Adipocyte (in vitro differentiated cells): Measurements from ENCODE around the gene GMDS.
A peak's percentile ranks its signal among the peaks of the same experiment; 100 is the strongest.

Experiments used
- DNase-seq: peaks from one replicate; pipeline ENCODE4 v3.0.0-alpha.2; 2015; ENCODE audit warnings: low read depth
- H3K27me3 ChIP-seq: replicated peaks from 2 replicates; pipeline ENCODE4 v1.7.0; 2013; ENCODE audit warnings: mild to moderate bottlenecking, low read length, moderate library complexity; ENCODE audit not compliant: control insufficient read depth, insufficient read depth
- H3K36me3 ChIP-seq: 2 replicates; pipeline ENCODE4 v1.7.0; 2013; ENCODE audit warnings: low read length, mild to moderate bottlenecking, moderate library complexity; ENCODE audit not compliant: control insufficient read depth, insufficient read depth, severe bottlenecking
- H3K4me1 ChIP-seq: 2 replicates; pipeline ENCODE4 v1.7.0; 2013; ENCODE audit warnings: mild to moderate bottlenecking, low read length, moderate library complexity; ENCODE audit not compliant: control insufficient read depth, insufficient read depth
- H3K4me3 ChIP-seq: 2 replicates; pipeline ENCODE4 v1.7.0; 2013; ENCODE audit warnings: mild to moderate bottlenecking, low read length, moderate library complexity
- H3K9ac ChIP-seq: 2 replicates; pipeline ENCODE4 v1.7.0; 2013; ENCODE audit warnings: mild to moderate bottlenecking, low read length, moderate library complexity
- H3K9me3 ChIP-seq: 2 replicates; pipeline ENCODE4 v1.7.0; 2013; ENCODE audit warnings: mild to moderate bottlenecking, low read length, moderate library complexity; ENCODE audit not compliant: control insufficient read depth

The GMDS gene

GRCh38 chr6:1630212-1630770, 615.1 kb downstream of the GMDS start:
- Histone ChIP-seq H3K27me3 (peaks cover 37% of the 10 kb centered on the region), H3K4me1 (no peaks in the 10 kb centered on the region), H3K4me3 (no peak overlapping the region), H3K9ac (no peak overlapping the region), H3K9me3 (no peaks in the 10 kb centered on the region), H3K36me3 (no peaks in the 10 kb centered on the region)
- no peak for DNase-seq

GRCh38 chr6:1629316-1629715, 616.1 kb downstream of the GMDS start:
- no peaks in the 10 kb centered on the region for H3K9me3 ChIP-seq
- no peak overlapping the region for H3K4me3 ChIP-seq
- peaks cover 37% of the 10 kb centered on the region for H3K27me3 ChIP-seq
- H3K36me3 ChIP-seq = no peaks in the 10 kb centered on the region
- no peak overlapping the region for H3K9ac ChIP-seq
- no peak for DNase-seq
- H3K4me1 ChIP-seq = no peaks in the 10 kb centered on the region

- H3K36me3 ChIP-seq = no peaks in the 10 kb centered on the region
- H3K9ac ChIP-seq = no peak overlapping the region
- no peaks in the 10 kb centered on the region for H3K4me1 ChIP-seq
- H3K27me3 ChIP-seq = peaks cover 33% of the 10 kb centered on the region
- no peak for DNase-seq
- no peak overlapping the region for H3K4me3 ChIP-seq
- H3K9me3 ChIP-seq = no peaks in the 10 kb centered on the region
Observed at GRCh38 chr6:1627827-1628560, 617.4 kb downstream of the GMDS start.

GRCh38 chr6:1626481-1626880, 618.9 kb downstream of the GMDS start:
- Histone ChIP-seq H3K9ac (no peak overlapping the region), H3K4me1 (no peaks in the 10 kb centered on the region), H3K36me3 (no peaks in the 10 kb centered on the region), H3K27me3 (peaks cover 33% of the 10 kb centered on the region), H3K4me3 (no peak overlapping the region), H3K9me3 (no peaks in the 10 kb centered on the region)
- DNase-seq = no peak

GRCh38 chr6:1625794-1626435, 619.5 kb downstream of the GMDS start:
- no peaks in the 10 kb centered on the region for H3K36me3 ChIP-seq
- no peaks in the 10 kb centered on the region for H3K9me3 ChIP-seq
- no peak overlapping the region for H3K9ac ChIP-seq
- no peaks in the 10 kb centered on the region for H3K4me1 ChIP-seq
- DNase-seq = no peak
- H3K4me3 ChIP-seq = no peak overlapping the region
- peaks cover 37% of the 10 kb centered on the region for H3K27me3 ChIP-seq

- no peaks in the 10 kb centered on the region for H3K36me3 ChIP-seq
- H3K9ac ChIP-seq = peak overlapping the region; percentile 68
- peak overlapping the region; percentile 83 for H3K4me3 ChIP-seq
- peaks cover 42% of the 10 kb centered on the region for H3K27me3 ChIP-seq
- H3K4me1 ChIP-seq = no peaks in the 10 kb centered on the region
- peak; percentile 82 for DNase-seq
- no peaks in the 10 kb centered on the region for H3K9me3 ChIP-seq
Observed at GRCh38 chr6:1624851-1625781, 620.3 kb downstream of the GMDS start.

GRCh38 chr6:1624058-1624850, 621.2 kb downstream of the GMDS start:
- no peaks in the 10 kb centered on the region for H3K36me3 ChIP-seq
- no peak for DNase-seq
- peak overlapping the region; percentile 83 for H3K4me3 ChIP-seq
- no peaks in the 10 kb centered on the region for H3K9me3 ChIP-seq
- no peaks in the 10 kb centered on the region for H3K4me1 ChIP-seq
- peaks cover 42% of the 10 kb centered on the region for H3K27me3 ChIP-seq
- peak overlapping the region; percentile 68 for H3K9ac ChIP-seq

- Histone ChIP-seq H3K4me1 (no peaks in the 10 kb centered on the region), H3K9ac (no peak overlapping the region), H3K27me3 (peaks cover 40% of the 10 kb centered on the region), H3K36me3 (no peaks in the 10 kb centered on the region), H3K9me3 (no peaks in the 10 kb centered on the region), H3K4me3 (no peak overlapping the region)
- no peak for DNase-seq
Observed at GRCh38 chr6:1623769-1624057, 621.7 kb downstream of the GMDS start.

GRCh38 chr6:1622851-1623768, 622.3 kb downstream of the GMDS start:
- Histone ChIP-seq H3K27me3 (peaks cover 34% of the 10 kb centered on the region), H3K9ac (no peak overlapping the region), H3K9me3 (no peaks in the 10 kb centered on the region), H3K4me3 (no peak overlapping the region), H3K4me1 (no peaks in the 10 kb centered on the region), H3K36me3 (no peaks in the 10 kb centered on the region)
- no peak for DNase-seq
